Fibroblast of lung (primary cell): Measurements from ENCODE around the gene TGFBR3. TPM values are rescaled to one million over a fixed set of nuclear protein-coding genes. Genes with fewer than 3 reads are reported as not detected.

Source experiments
- DNase-seq, 2 donors: peaks; one replicate each; pipeline versions ENCODE4 v3.0.0 to v3.0.0-alpha.2; 2010; ENCODE audit warnings: low read depth in 2 of 2
- H2AFZ ChIP-seq: 2 replicates; pipeline ENCODE4 v1.5.1; 2012; ENCODE audit warnings: low read length, control low read depth, inconsistent platforms
- H3K27ac ChIP-seq: 2 replicates; pipeline ENCODE4 v1.5.1; 2011; ENCODE audit warnings: low read length, control low read depth; ENCODE audit not compliant: insufficient read depth
- H3K27me3 ChIP-seq: 2 replicates; pipeline ENCODE4 v1.5.1; 2011; ENCODE audit warnings: mild to moderate bottlenecking, low read length; ENCODE audit not compliant: control insufficient read depth, insufficient read depth
- H3K36me3 ChIP-seq: 2 replicates; pipeline ENCODE4 v1.5.1; 2011; ENCODE audit warnings: low read length; ENCODE audit not compliant: control insufficient read depth, insufficient read depth
- H3K4me1 ChIP-seq: 2 replicates; pipeline ENCODE4 v1.5.1; 2011; ENCODE audit warnings: low read length; ENCODE audit not compliant: control insufficient read depth, insufficient read depth; ENCODE audit errors: extremely low read depth
- H3K4me2 ChIP-seq: 2 replicates; pipeline ENCODE4 v1.5.1; 2011; ENCODE audit warnings: low read length, control low read depth; ENCODE audit not compliant: insufficient read depth; ENCODE audit errors: extremely low read depth
- H3K4me3 ChIP-seq, 4 experiments: fragments of 200-600 bp in 1 of 4; sonication (generic) in 1 of 4; replicated peaks in 1 of 4; 2 replicates each; pipeline ENCODE4 v1.5.1; 2011 to 2016; ENCODE audit warnings: low read length in 4 of 4, low read depth in 3 of 4, mild to moderate bottlenecking in 3 of 4, control low read depth in 2 of 4, inconsistent platforms in 1 of 4, mixed read lengths in 1 of 4; ENCODE audit not compliant: insufficient read depth in 1 of 4; ENCODE audit errors: control extremely low read depth in 1 of 4
- H3K79me2 ChIP-seq: 2 replicates; pipeline ENCODE4 v1.5.1; 2012; ENCODE audit warnings: mild to moderate bottlenecking, low read length, inconsistent platforms; ENCODE audit not compliant: control insufficient read depth, insufficient read depth
- H3K9ac ChIP-seq: 2 replicates; pipeline ENCODE4 v1.5.1; 2011; ENCODE audit warnings: mild to moderate bottlenecking, low read length, control low read depth; ENCODE audit not compliant: insufficient read depth
- H3K9me3 ChIP-seq: 2 replicates; pipeline ENCODE4 v1.5.1; 2012; ENCODE audit warnings: low read depth, low read length; ENCODE audit not compliant: control insufficient read depth, insufficient read depth
- H4K20me1 ChIP-seq: 2 replicates; pipeline ENCODE4 v1.5.1; 2011; ENCODE audit warnings: low read length; ENCODE audit not compliant: control insufficient read depth, insufficient read depth; ENCODE audit errors: extremely low read depth
- EZH2 ChIP-seq: IDR thresholded peaks from 2 replicates; pipeline ENCODE4 v1.5.1; 2012; ENCODE audit warnings: low read length, control low read depth, mild to moderate bottlenecking; ENCODE audit errors: missing control alignments
- polyA plus RNA-seq, 2 donors: library from polyadenylated mRNA; depleted of rRNA in 1 of 2; stranded (reverse) in 1 of 2; unstranded in 1 of 2; fragments of >200 nt; gene quantifications; 2 replicates each; pipeline ENCODE4 v1.2.1, GENCODE V29; 2011 to 2012; ENCODE audit warnings: missing spikeins in 1 of 2
- total RNA-seq: library from RNA; depleted of rRNA; stranded (reverse); fragments of >200 nt; gene quantifications from 2 replicates; pipeline ENCODE4 v1.2.1, GENCODE V29; 2014
- TF ChIP-seq, protein P1 (sequence below), 2 donors: IDR thresholded peaks in 1 of 2; conservative IDR thresholded peaks in 1 of 2; 1 replicate in 1 of 2; 2 replicates in 1 of 2; pipeline ENCODE4 v1.5.1; 2011 to 2012; ENCODE audit warnings: low read length in 2 of 2, control low read depth in 1 of 2, inconsistent platforms in 1 of 2, low read depth in 1 of 2, mild to moderate bottlenecking in 1 of 2

The TGFBR3 gene
- total and polyA plus RNA-seq, 2 donors (not counting 1 experiment from before 2014, with no cell fraction given), result 68.3 to 98.1 TPM

DNA sequence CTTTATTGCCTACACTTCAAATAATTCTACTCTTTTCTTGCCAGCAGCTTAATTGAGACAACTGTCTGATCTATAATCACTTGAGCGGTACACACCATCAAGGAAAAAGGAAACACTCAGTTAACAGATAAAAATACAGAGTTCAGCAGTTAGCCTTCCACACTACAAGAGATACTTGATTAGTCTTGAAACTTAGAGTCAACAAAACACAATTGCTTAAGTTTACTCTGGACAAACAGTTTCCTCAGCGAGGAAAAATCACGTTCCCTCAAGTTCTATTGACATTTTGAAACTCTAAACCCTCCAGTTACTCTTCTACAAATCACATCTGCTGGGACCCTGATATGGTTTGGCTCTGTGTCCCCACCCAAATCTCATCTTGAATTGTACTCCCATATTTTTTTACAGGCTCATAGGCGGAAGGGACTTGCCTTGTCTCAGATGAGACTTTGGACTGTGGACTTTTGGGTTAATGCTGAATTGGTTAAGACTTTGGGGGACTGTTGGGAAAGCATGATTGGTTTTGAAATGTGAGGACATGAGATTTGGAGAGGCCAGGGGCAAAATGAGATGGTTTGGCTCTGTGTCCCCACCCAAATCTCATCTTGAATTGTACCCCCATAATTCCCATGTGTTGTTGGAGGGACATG, 244.9 kb downstream of the TGFBR3 start:
- no peak for TF ChIP-seq EZH2
- TF ChIP-seq, protein P1, sequence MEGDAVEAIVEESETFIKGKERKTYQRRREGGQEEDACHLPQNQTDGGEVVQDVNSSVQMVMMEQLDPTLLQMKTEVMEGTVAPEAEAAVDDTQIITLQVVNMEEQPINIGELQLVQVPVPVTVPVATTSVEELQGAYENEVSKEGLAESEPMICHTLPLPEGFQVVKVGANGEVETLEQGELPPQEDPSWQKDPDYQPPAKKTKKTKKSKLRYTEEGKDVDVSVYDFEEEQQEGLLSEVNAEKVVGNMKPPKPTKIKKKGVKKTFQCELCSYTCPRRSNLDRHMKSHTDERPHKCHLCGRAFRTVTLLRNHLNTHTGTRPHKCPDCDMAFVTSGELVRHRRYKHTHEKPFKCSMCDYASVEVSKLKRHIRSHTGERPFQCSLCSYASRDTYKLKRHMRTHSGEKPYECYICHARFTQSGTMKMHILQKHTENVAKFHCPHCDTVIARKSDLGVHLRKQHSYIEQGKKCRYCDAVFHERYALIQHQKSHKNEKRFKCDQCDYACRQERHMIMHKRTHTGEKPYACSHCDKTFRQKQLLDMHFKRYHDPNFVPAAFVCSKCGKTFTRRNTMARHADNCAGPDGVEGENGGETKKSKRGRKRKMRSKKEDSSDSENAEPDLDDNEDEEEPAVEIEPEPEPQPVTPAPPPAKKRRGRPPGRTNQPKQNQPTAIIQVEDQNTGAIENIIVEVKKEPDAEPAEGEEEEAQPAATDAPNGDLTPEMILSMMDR (conservative IDR thresholded peaks at IDR 0.05 in 1 of 2, IDR thresholded peaks at IDR 0.05 in 1 of 2; ENCODE audit: low read depth in 1 of 2, low read length in 2 of 2), result no peak
- Histone ChIP-seq H3K36me3 (no peaks in the 10 kb centered on the region), H3K9ac (no peak overlapping the region), H2AFZ (no peak overlapping the region), H3K4me2 (no peak overlapping the region), H3K27me3 (no peaks in the 10 kb centered on the region), H3K9me3 (no peaks in the 10 kb centered on the region), H3K4me1 (no peaks in the 10 kb centered on the region), H4K20me1 (no peaks in the 10 kb centered on the region), H3K4me3 (no peak overlapping the region), H3K27ac (no peak overlapping the region), H3K79me2 (no peaks in the 10 kb centered on the region)
- DNase-seq, result no peak

DNA sequence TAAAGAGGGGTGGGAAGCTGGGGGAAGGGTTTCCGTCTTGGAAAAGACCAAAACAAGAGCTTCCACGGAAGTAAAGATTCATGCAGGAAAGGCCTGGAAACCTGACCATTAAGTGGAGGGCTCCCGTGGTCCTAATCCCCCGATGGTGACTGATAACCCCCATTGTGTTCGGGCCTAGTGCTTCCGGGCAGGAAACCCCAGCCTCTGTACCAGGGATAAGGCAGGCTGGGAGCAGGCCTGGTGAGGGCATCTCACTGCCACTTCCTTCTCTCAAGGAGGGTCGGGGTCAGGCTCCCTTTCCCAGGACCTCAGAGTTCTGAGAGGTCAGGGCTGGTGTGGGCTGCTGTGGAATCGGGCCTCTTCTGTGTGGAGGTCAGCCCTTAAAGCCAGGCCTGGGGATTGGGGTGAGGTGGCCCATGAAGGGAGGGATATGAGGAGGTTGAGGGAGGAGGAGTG, 248.4 kb downstream of the TGFBR3 start:
- no peaks in the 10 kb centered on the region for H3K79me2 ChIP-seq
- H3K4me3 ChIP-seq, result no peak overlapping the region
- H3K27ac ChIP-seq, result no peak overlapping the region
- no peaks in the 10 kb centered on the region for H3K4me1 ChIP-seq
- no peaks in the 10 kb centered on the region for H4K20me1 ChIP-seq
- H2AFZ ChIP-seq, result no peak overlapping the region
- H3K4me2 ChIP-seq, result no peak overlapping the region
- no peak for TF ChIP-seq EZH2
- TF ChIP-seq, protein P1 (conservative IDR thresholded peaks at IDR 0.05 in 1 of 2, IDR thresholded peaks at IDR 0.05 in 1 of 2; ENCODE audit: low read depth in 1 of 2, low read length in 2 of 2), result no peak
- DNase-seq, result no peak
- H3K9me3 ChIP-seq, result no peaks in the 10 kb centered on the region
- H3K27me3 ChIP-seq, result no peaks in the 10 kb centered on the region
- no peaks in the 10 kb centered on the region for H3K36me3 ChIP-seq
- no peak overlapping the region for H3K9ac ChIP-seq

DNA sequence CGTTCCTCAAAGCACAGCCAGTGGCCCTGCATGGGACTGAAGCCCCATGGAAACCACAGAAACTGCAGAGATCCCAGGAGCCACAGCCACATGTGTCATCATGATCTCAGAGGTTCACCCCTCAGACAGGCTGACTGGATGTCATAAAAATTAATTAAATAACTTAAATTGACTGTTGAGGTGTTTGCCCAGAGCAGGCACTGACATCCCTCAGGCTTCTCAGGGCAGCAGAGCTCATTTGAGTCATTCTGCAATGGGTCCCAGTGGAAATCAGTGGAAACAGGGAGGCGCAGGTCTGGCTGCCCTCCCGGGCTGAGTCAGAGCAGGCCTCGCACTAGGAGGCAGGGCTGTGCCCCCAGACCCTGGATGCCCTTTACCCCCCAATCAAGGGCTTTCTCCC, 250.2 kb downstream of the TGFBR3 start:
- Histone ChIP-seq H3K9ac (no peak overlapping the region), H3K4me2 (no peak overlapping the region), H3K27me3 (no peaks in the 10 kb centered on the region), H3K27ac (no peak overlapping the region), H3K36me3 (no peaks in the 10 kb centered on the region), H2AFZ (no peak overlapping the region), H4K20me1 (no peaks in the 10 kb centered on the region), H3K4me1 (no peaks in the 10 kb centered on the region), H3K4me3 (no peak overlapping the region), H3K79me2 (no peaks in the 10 kb centered on the region), H3K9me3 (no peaks in the 10 kb centered on the region)
- TF ChIP-seq EZH2, result no peak
- TF ChIP-seq, protein P1 (conservative IDR thresholded peaks at IDR 0.05 in 1 of 2, IDR thresholded peaks at IDR 0.05 in 1 of 2; ENCODE audit: low read depth in 1 of 2, low read length in 2 of 2), result no peak
- DNase-seq, result no peak
